HEK293 (cell line): ENCODE data around the gene TBPL1.

Source experiments
- CTCF ChIA-PET: fragments of 350-600 bp; formaldehyde crosslinking; extraction: SDS; loops from one replicate; lab custom pipeline; 2021; ENCODE audit warnings: antibody characterized with exemption; lab: Yijun Ruan, JAX
- POLR2A ChIA-PET: fragments of 300-600 bp; formaldehyde crosslinking; extraction: SDS; loops from one replicate; lab custom pipeline; 2020; ENCODE audit warnings: antibody characterized with exemption, inconsistent platforms; lab: Yijun Ruan, JAX
- H3K27ac ChIP-seq: fragments of 200-500 bp; sonication (Bioruptor generic); 2 replicates; pipeline ENCODE4 v1.5.1; 2014; ENCODE audit warnings: low read depth, low read length, control low read depth, inconsistent platforms; ENCODE audit errors: extremely low read depth
- H3K36me3 ChIP-seq, 2 experiments: fragments of 200-500 bp in 1 of 2; sonication (Bioruptor generic) in 1 of 2; 1 replicate in 1 of 2; 2 replicates in 1 of 2; pipeline ENCODE4 v1.5.1; 2014 to 2017; ENCODE audit warnings: inconsistent platforms in 2 of 2, low read length in 2 of 2; ENCODE audit not compliant: control insufficient read depth in 2 of 2, insufficient read depth in 1 of 2
- H3K4me1 ChIP-seq: fragments of 200-500 bp; sonication (Bioruptor generic); 2 replicates; pipeline ENCODE4 v1.5.1; 2014; ENCODE audit warnings: mild to moderate bottlenecking, low read length, inconsistent platforms; ENCODE audit not compliant: control insufficient read depth, insufficient read depth
- H3K4me3 ChIP-seq: 2 replicates; pipeline ENCODE4 v1.5.1; 2011; ENCODE audit warnings: low read depth, mild to moderate bottlenecking, control low read depth, low read length, moderate library complexity
- H3K9me3 ChIP-seq: fragments of 200-500 bp; sonication (Bioruptor generic); 2 replicates; pipeline ENCODE4 v1.5.1; 2014; ENCODE audit warnings: low read depth, low read length, inconsistent platforms; ENCODE audit not compliant: control insufficient read depth, insufficient read depth
- BCL11B ChIP-seq: fragments of 450-650 bp; formaldehyde crosslinking; IDR thresholded peaks from 2 replicates; pipeline ENCODE4 v1.5.1; 2016; ENCODE audit warnings: low read depth, missing biosample characterization, missing genetic modification characterization
- KLF10 ChIP-seq: fragments of 450-650 bp; IDR thresholded peaks from 2 replicates; pipeline ENCODE4 v1.5.1; 2018; ENCODE audit warnings: missing biosample characterization, mild to moderate bottlenecking, missing genetic modification characterization
- RBAK ChIP-seq: fragments of 450-650 bp; formaldehyde crosslinking; IDR thresholded peaks from 2 replicates; pipeline ENCODE4 v1.5.1; 2016; ENCODE audit warnings: missing biosample characterization, missing genetic modification characterization
- SETDB1 ChIP-seq: IDR thresholded peaks from one replicate; pipeline ENCODE4 v1.6.1; 2017; ENCODE audit warnings: mild to moderate bottlenecking, low read length, moderate library complexity, mixed read lengths; ENCODE audit not compliant: insufficient read length
- SP3 ChIP-seq: fragments of 450-650 bp; formaldehyde crosslinking; IDR thresholded peaks from 2 replicates; pipeline ENCODE4 v1.5.1; 2016; ENCODE audit warnings: missing biosample characterization, missing genetic modification characterization
- ZFP41 ChIP-seq: fragments of 450-650 bp; formaldehyde crosslinking; IDR thresholded peaks from 2 replicates; pipeline ENCODE4 v1.5.1; 2016; ENCODE audit warnings: missing biosample characterization, missing genetic modification characterization, borderline replicate concordance
- ZNF114 ChIP-seq: fragments of 450-650 bp; formaldehyde crosslinking; IDR thresholded peaks from 2 replicates; pipeline ENCODE4 v1.5.0; 2017; ENCODE audit warnings: missing biosample characterization, missing genetic modification characterization
- ZNF157 ChIP-seq: fragments of 450-650 bp; formaldehyde crosslinking; IDR thresholded peaks from 2 replicates; pipeline ENCODE4 v1.5.1; 2016; ENCODE audit warnings: missing biosample characterization, missing genetic modification characterization
- ZNF19 ChIP-seq: fragments of 450-650 bp; formaldehyde crosslinking; IDR thresholded peaks from 2 replicates; pipeline ENCODE4; 2016; ENCODE audit warnings: missing biosample characterization, missing genetic modification characterization, low read depth
- ZNF214 ChIP-seq: fragments of 450-650 bp; formaldehyde crosslinking; IDR thresholded peaks from 2 replicates; pipeline ENCODE4 v1.5.1; 2017; ENCODE audit warnings: missing biosample characterization, mild to moderate bottlenecking, missing genetic modification characterization, borderline replicate concordance
- ZNF221 ChIP-seq: fragments of 450-650 bp; formaldehyde crosslinking; IDR thresholded peaks from 2 replicates; pipeline ENCODE4 v1.5.1; 2017; ENCODE audit warnings: missing biosample characterization, missing genetic modification characterization, borderline replicate concordance
- ZNF37A ChIP-seq: fragments of 450-650 bp; IDR thresholded peaks from 2 replicates; pipeline ENCODE4 v1.5.1; 2018; ENCODE audit warnings: missing biosample characterization, missing genetic modification characterization
- ZNF423 ChIP-seq: fragments of 450-650 bp; formaldehyde crosslinking; IDR thresholded peaks from 2 replicates; pipeline ENCODE4 v1.5.1; 2016; ENCODE audit warnings: missing biosample characterization, missing genetic modification characterization
- ZNF623 ChIP-seq: fragments of 450-650 bp; formaldehyde crosslinking; IDR thresholded peaks from 2 replicates; pipeline ENCODE4 v1.5.1; 2016; ENCODE audit warnings: missing biosample characterization, missing genetic modification characterization
- ZSCAN30 ChIP-seq: fragments of 450-650 bp; IDR thresholded peaks from 2 replicates; pipeline ENCODE4 v1.5.1; 2018; ENCODE audit warnings: missing biosample characterization, mild to moderate bottlenecking, missing genetic modification characterization, moderate library complexity
- TF ChIP-seq, protein P1 (sequence below): fragments of 450-650 bp; formaldehyde crosslinking; IDR thresholded peaks from 2 replicates; pipeline ENCODE4 v1.5.1; 2016; ENCODE audit warnings: missing biosample characterization, missing genetic modification characterization
- TF ChIP-seq, protein P2 (sequence below): fragments of 450-650 bp; formaldehyde crosslinking; IDR thresholded peaks from 2 replicates; pipeline ENCODE4; 2016; ENCODE audit warnings: missing biosample characterization, missing genetic modification characterization
- TF ChIP-seq, protein P3 (sequence below): fragments of 450-650 bp; formaldehyde crosslinking; IDR thresholded peaks from 2 replicates; pipeline ENCODE4 v1.5.0; 2017; ENCODE audit warnings: missing biosample characterization, missing genetic modification characterization, borderline replicate concordance
- TF ChIP-seq, protein P4 (sequence below): fragments of 450-650 bp; formaldehyde crosslinking; IDR thresholded peaks from 2 replicates; pipeline ENCODE4 v1.5.1; 2016; ENCODE audit warnings: missing biosample characterization, missing genetic modification characterization
- TF ChIP-seq, protein P5 (sequence below): fragments of 450-650 bp; formaldehyde crosslinking; IDR thresholded peaks from 2 replicates; pipeline ENCODE4 v1.5.1; 2016; ENCODE audit warnings: missing biosample characterization, missing genetic modification characterization
- TF ChIP-seq, protein P6 (sequence below): fragments of 450-650 bp; formaldehyde crosslinking; IDR thresholded peaks from 2 replicates; pipeline ENCODE4 v1.5.1; 2016; ENCODE audit warnings: missing biosample characterization, missing genetic modification characterization

Gene TBPL1

DNA sequence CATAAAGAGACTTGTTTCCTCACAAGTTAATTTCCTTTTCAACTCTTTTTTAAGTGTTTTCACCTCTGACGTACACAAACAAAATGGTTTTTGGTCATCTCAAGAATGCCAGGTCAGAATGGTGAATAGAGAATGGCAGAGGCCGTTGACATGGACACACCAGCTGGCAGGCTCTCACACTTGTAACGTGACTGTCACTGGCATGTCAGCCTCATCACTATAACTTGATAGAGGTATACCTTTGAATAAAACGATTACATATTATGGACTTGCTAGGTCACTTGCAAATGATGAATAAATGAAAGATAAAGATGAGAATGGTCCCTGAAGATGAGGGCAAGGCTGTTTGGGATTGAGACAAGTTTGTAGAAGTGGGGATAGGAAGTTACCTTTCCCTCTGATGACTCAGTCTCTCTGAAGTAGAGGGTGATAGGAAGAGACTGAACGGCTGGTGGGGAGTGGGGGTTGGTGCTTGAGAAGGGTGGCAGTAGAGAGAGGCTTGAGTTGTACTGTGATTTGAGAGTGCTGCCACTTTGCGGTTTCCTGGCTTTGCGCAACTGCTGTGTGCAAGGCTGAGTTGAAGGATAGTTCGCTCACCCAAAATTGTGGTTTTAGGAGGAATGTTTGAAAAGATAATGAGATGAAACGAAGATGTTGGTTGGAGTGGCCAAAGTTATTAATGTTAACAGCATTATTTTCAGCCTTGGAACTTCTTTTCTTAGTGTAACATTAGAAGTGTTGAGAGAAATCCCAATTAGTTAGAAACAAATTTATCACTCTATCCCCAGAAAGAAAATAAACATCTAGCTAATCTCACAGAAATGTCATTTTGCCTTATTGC is 30.3 kb downstream of the TBPL1 start (continued):
- TF ChIP-seq ZNF221 (tag by site-specific recombination) (no peak), RBAK (tag by site-specific recombination) (no peak), ZNF423 (tag by site-specific recombination) (no peak), SETDB1 (no peak), ZNF114 (tag by site-specific recombination) (no peak), ZNF623 (tag by site-specific recombination) (no peak), ZNF157 (tag by site-specific recombination) (no peak), ZNF37A (tag by site-specific recombination) (no peak), SP3 (tag by site-specific recombination) (peak; percentile 30; the same call in 1 of the 2 replicates), ZNF19 (tag by site-specific recombination) (no peak), ZNF214 (tag by site-specific recombination) (no peak), KLF10 (tag by site-specific recombination) (0 out of 2 replicates have a peak, but pooled peaks have one; percentile 46), ZFP41 (no peak)
- TF ChIP-seq, protein P1, sequence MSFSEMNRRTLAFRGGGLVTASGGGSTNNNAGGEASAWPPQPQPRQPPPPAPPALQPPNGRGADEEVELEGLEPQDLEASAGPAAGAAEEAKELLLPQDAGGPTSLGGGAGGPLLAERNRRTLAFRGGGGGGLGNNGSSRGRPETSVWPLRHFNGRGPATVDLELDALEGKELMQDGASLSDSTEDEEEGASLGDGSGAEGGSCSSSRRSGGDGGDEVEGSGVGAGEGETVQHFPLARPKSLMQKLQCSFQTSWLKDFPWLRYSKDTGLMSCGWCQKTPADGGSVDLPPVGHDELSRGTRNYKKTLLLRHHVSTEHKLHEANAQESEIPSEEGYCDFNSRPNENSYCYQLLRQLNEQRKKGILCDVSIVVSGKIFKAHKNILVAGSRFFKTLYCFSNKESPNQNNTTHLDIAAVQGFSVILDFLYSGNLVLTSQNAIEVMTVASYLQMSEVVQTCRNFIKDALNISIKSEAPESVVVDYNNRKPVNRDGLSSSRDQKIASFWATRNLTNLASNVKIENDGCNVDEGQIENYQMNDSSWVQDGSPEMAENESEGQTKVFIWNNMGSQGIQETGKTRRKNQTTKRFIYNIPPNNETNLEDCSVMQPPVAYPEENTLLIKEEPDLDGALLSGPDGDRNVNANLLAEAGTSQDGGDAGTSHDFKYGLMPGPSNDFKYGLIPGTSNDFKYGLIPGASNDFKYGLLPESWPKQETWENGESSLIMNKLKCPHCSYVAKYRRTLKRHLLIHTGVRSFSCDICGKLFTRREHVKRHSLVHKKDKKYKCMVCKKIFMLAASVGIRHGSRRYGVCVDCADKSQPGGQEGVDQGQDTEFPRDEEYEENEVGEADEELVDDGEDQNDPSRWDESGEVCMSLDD, result no peak; the same call in 1 of the 2 replicates
- TF ChIP-seq, protein P2, sequence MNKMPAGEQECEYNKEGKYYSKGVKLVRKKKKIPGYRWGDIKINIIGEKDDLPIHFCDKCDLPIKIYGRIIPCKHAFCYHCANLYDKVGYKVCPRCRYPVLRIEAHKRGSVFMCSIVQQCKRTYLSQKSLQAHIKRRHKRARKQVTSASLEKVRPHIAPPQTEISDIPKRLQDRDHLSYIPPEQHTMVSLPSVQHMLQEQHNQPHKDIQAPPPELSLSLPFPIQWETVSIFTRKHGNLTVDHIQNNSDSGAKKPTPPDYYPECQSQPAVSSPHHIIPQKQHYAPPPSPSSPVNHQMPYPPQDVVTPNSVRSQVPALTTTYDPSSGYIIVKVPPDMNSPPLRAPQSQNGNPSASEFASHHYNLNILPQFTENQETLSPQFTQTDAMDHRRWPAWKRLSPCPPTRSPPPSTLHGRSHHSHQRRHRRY (tag by site-specific recombination), result no peak

DNA sequence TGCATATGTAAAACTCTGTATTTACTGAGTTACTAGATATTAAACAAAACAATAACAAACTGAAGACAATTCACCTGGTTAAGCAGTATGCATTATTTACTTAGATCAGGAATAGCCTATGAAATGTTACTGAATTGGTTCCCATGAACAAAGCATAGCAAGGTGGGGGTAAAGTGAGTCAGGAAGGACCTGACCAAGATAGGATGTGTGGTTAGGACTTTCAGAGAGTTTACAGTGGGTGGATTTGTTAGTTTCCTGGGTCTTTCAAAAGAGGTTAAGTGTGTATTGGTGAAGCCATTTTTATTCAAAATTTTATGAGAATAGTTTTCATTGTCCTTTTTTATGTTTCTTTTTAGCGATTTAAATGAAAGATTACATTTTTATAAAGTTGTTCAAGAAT is 32.9 kb downstream of the TBPL1 start:
- H3K9me3 ChIP-seq, result no peaks in the 10 kb centered on the region
- POLR2A ChIA-PET, result no interaction called here
- TF ChIP-seq, protein P3, sequence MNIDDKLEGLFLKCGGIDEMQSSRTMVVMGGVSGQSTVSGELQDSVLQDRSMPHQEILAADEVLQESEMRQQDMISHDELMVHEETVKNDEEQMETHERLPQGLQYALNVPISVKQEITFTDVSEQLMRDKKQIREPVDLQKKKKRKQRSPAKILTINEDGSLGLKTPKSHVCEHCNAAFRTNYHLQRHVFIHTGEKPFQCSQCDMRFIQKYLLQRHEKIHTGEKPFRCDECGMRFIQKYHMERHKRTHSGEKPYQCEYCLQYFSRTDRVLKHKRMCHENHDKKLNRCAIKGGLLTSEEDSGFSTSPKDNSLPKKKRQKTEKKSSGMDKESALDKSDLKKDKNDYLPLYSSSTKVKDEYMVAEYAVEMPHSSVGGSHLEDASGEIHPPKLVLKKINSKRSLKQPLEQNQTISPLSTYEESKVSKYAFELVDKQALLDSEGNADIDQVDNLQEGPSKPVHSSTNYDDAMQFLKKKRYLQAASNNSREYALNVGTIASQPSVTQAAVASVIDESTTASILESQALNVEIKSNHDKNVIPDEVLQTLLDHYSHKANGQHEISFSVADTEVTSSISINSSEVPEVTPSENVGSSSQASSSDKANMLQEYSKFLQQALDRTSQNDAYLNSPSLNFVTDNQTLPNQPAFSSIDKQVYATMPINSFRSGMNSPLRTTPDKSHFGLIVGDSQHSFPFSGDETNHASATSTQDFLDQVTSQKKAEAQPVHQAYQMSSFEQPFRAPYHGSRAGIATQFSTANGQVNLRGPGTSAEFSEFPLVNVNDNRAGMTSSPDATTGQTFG (tag by site-specific recombination), result no peak
- TF ChIP-seq, all 188 proteins: peak for 0
- Histone ChIP-seq H3K4me1 (peaks cover 14% of the 10 kb centered on the region), H3K27ac (no peak overlapping the region), H3K4me3 (no peak overlapping the region), H3K36me3 (peaks cover 23 to 50% of the 10 kb centered on the region in 2 experiments)
- CTCF ChIA-PET, result interaction anchor here (0.6 to 6.3 kb wide), 5 partner anchors 13 to 415 kb away, joined by 3 to 66 read pairs (median 9); no protein-coding TSS in a partner anchor

DNA sequence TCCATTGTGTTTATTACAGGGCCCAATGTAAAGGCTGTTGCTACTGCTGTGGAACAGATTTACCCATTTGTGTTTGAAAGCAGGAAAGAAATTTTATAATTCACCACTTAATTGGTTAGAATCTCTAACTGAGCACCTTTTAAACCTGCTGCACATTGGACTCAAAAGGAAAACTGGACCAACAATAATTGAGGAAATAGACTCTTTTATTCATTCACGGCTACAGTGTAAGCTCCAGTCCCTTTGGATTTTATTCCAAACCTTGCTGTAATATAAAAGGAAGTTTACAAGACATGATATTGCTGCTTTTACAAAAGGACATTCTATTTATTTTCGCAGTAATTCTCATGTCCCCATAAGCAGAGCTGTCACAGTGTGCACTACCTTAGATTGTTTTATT is 33.9 kb downstream of the TBPL1 start:
- no peak overlapping the region for H3K4me3 ChIP-seq
- CTCF ChIA-PET, result interaction anchor here (1.1 to 6.3 kb wide), 3 partner anchors 14 to 110 kb away, joined by 4 to 66 read pairs (median 24); no protein-coding TSS in a partner anchor
- H3K4me1 ChIP-seq, result peaks cover 21% of the 10 kb centered on the region
- H3K9me3 ChIP-seq, result no peaks in the 10 kb centered on the region
- peaks cover 22 to 48% of the 10 kb centered on the region in 2 experiments for H3K36me3 ChIP-seq
- no peak overlapping the region for H3K27ac ChIP-seq
- POLR2A ChIA-PET, result no interaction called here
- TF ChIP-seq, protein P4, sequence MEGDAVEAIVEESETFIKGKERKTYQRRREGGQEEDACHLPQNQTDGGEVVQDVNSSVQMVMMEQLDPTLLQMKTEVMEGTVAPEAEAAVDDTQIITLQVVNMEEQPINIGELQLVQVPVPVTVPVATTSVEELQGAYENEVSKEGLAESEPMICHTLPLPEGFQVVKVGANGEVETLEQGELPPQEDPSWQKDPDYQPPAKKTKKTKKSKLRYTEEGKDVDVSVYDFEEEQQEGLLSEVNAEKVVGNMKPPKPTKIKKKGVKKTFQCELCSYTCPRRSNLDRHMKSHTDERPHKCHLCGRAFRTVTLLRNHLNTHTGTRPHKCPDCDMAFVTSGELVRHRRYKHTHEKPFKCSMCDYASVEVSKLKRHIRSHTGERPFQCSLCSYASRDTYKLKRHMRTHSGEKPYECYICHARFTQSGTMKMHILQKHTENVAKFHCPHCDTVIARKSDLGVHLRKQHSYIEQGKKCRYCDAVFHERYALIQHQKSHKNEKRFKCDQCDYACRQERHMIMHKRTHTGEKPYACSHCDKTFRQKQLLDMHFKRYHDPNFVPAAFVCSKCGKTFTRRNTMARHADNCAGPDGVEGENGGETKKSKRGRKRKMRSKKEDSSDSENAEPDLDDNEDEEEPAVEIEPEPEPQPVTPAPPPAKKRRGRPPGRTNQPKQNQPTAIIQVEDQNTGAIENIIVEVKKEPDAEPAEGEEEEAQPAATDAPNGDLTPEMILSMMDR, result no peak
- TF ChIP-seq, protein P5, sequence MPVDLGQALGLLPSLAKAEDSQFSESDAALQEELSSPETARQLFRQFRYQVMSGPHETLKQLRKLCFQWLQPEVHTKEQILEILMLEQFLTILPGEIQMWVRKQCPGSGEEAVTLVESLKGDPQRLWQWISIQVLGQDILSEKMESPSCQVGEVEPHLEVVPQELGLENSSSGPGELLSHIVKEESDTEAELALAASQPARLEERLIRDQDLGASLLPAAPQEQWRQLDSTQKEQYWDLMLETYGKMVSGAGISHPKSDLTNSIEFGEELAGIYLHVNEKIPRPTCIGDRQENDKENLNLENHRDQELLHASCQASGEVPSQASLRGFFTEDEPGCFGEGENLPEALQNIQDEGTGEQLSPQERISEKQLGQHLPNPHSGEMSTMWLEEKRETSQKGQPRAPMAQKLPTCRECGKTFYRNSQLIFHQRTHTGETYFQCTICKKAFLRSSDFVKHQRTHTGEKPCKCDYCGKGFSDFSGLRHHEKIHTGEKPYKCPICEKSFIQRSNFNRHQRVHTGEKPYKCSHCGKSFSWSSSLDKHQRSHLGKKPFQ (tag by site-specific recombination), result no peak
- TF ChIP-seq BCL11B (tag by site-specific recombination), result no peak
- no peak for TF ChIP-seq ZSCAN30
- TF ChIP-seq, protein P6, sequence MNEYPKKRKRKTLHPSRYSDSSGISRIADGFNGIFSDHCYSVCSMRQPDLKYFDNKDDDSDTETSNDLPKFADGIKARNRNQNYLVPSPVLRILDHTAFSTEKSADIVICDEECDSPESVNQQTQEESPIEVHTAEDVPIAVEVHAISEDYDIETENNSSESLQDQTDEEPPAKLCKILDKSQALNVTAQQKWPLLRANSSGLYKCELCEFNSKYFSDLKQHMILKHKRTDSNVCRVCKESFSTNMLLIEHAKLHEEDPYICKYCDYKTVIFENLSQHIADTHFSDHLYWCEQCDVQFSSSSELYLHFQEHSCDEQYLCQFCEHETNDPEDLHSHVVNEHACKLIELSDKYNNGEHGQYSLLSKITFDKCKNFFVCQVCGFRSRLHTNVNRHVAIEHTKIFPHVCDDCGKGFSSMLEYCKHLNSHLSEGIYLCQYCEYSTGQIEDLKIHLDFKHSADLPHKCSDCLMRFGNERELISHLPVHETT (tag by site-specific recombination), result no peak
